Neuronal stem cell (in vitro differentiated cells): Measurements from ENCODE around the gene CCDC157.

Source experiments
- DNase-seq: peaks from one replicate; pipeline ENCODE4 v3.0.0-alpha.2; 2013; ENCODE audit warnings: low spot score
- H2AFZ ChIP-seq: one replicate; pipeline ENCODE4 v1.6.1; 2013; ENCODE audit warnings: mild to moderate bottlenecking, low read length, inconsistent platforms
- H2AK5ac ChIP-seq: 2 replicates; pipeline ENCODE4 v1.6.1; 2013; ENCODE audit warnings: low read depth, mild to moderate bottlenecking, inconsistent platforms, low read length, moderate library complexity, mixed read lengths
- H2BK120ac ChIP-seq: 2 replicates; pipeline ENCODE4 v1.6.1; 2013; ENCODE audit warnings: low read depth, mild to moderate bottlenecking, inconsistent platforms, low read length, moderate library complexity, mixed read lengths
- H2BK12ac ChIP-seq: one replicate; pipeline ENCODE4 v1.6.1; 2013; ENCODE audit warnings: low read length, inconsistent platforms
- H2BK15ac ChIP-seq: 2 replicates; pipeline ENCODE4 v1.6.1; 2013; ENCODE audit warnings: mild to moderate bottlenecking, low read length, inconsistent platforms, mixed read lengths
- H2BK5ac ChIP-seq: one replicate; pipeline ENCODE4 v1.6.1; 2013; ENCODE audit warnings: inconsistent platforms, mild to moderate bottlenecking, low read length, moderate library complexity
- H3K14ac ChIP-seq: one replicate; pipeline ENCODE4 v1.6.1; 2013; ENCODE audit warnings: low read length, inconsistent platforms
- H3K18ac ChIP-seq: 2 replicates; pipeline ENCODE4 v1.6.1; 2013; ENCODE audit warnings: low read length, inconsistent platforms
- H3K23ac ChIP-seq: 2 replicates; pipeline ENCODE4 v1.6.1; 2013; ENCODE audit warnings: low read depth, mild to moderate bottlenecking, mixed read lengths, low read length, inconsistent platforms; ENCODE audit not compliant: poor library complexity
- H3K27ac ChIP-seq: replicated peaks from 3 replicates; pipeline ENCODE4 v1.5.1; 2013; ENCODE audit warnings: low read length, inconsistent platforms
- H3K27me3 ChIP-seq, 3 experiments: 2 replicates each; pipeline ENCODE4 v1.6.1; 2013; ENCODE audit warnings: low read length in 3 of 3, mild to moderate bottlenecking in 2 of 3, inconsistent platforms in 1 of 3, low read depth in 1 of 3, mixed read lengths in 1 of 3, moderate library complexity in 1 of 3; ENCODE audit not compliant: control insufficient read depth in 3 of 3, insufficient read depth in 3 of 3
- H3K36me3 ChIP-seq, 2 donors: replicated peaks in 1 of 2; 2 replicates each; pipeline ENCODE4 v1.6.1; 2013; ENCODE audit warnings: low read length in 2 of 2; ENCODE audit not compliant: control insufficient read depth in 2 of 2, insufficient read depth in 2 of 2
- H3K4ac ChIP-seq: 2 replicates; pipeline ENCODE4 v1.6.1; 2013; ENCODE audit warnings: inconsistent platforms, mild to moderate bottlenecking, low read length, moderate library complexity
- H3K4me1 ChIP-seq, 2 donors: 1 replicate in 1 of 2; 2 replicates in 1 of 2; pipeline ENCODE4 v1.6.1; 2013; ENCODE audit warnings: low read length in 2 of 2, low read depth in 1 of 2; ENCODE audit not compliant: control insufficient read depth in 2 of 2, insufficient read depth in 1 of 2
- H3K4me2 ChIP-seq: one replicate; pipeline ENCODE4 v1.6.1; 2013; ENCODE audit warnings: mild to moderate bottlenecking, low read length, inconsistent platforms; ENCODE audit not compliant: insufficient read depth, poor library complexity, severe bottlenecking
- H3K4me3 ChIP-seq, 2 donors: 2 replicates each; pipeline ENCODE4 v1.5.1; 2013; ENCODE audit warnings: low read length in 2 of 2, mild to moderate bottlenecking in 2 of 2, inconsistent platforms in 1 of 2, moderate library complexity in 1 of 2
- H3K79me1 ChIP-seq: one replicate; pipeline ENCODE4 v1.6.1; 2013; ENCODE audit warnings: low read depth, mild to moderate bottlenecking, inconsistent platforms, low read length, moderate library complexity
- H3K9ac ChIP-seq: one replicate; pipeline ENCODE4 v1.6.1; 2013; ENCODE audit warnings: mild to moderate bottlenecking, low read depth, low read length, inconsistent platforms; ENCODE audit not compliant: poor library complexity
- H3K9me3 ChIP-seq, 2 donors: replicated peaks in 1 of 2; 2 replicates each; pipeline versions ENCODE3 to v1.6.1; 2013; ENCODE audit warnings: low read length in 2 of 2, mild to moderate bottlenecking in 2 of 2, inconsistent platforms in 1 of 2, low read depth in 1 of 2, mixed read lengths in 1 of 2, moderate library complexity in 1 of 2; ENCODE audit not compliant: control insufficient read depth in 2 of 2, insufficient read depth in 1 of 2
- H4K8ac ChIP-seq: one replicate; pipeline ENCODE4 v1.6.1; 2013; ENCODE audit warnings: low read depth, mild to moderate bottlenecking, inconsistent platforms, low read length, moderate library complexity
- H4K91ac ChIP-seq: one replicate; pipeline ENCODE4 v1.6.1; 2013; ENCODE audit warnings: low read length, low read depth, mild to moderate bottlenecking, inconsistent platforms; ENCODE audit not compliant: poor library complexity
- WGBS, 2 donors: extraction: QIAGEN DNeasy Blood & Tissue Kit; methylation state at CpG; one replicate each; pipeline ENCODE4 v1.1.7; 2013; ENCODE audit warnings: missing lambda C conversion rate in 2 of 2, mixed read lengths in 1 of 2; ENCODE audit not compliant: insufficient read length in 2 of 2, insufficient replicate concordance in 1 of 2; ENCODE audit errors: extremely low coverage in 2 of 2; 5-methylcytosine and 5-hydroxymethylcytosine counted together

CCDC157 gene

DNA sequence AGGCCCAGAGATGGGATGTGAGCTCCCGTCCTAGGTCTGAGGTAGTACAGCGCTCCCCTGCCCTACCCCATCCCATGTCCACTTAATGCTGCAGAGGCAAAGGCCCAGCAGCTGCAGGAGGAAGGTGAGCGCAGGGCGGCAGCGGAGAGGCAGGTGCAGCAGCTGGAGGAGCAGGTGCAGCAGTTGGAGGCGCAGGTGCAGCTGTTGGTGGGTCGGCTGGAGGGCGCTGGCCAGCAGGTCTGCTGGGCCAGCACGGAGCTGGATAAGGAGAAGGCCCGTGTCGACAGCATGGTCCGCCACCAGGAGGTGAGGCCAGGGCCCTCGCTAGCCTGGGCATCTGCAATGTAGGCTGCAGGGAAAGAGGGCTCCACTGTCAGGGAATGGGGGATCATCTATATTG is 15.2 kb downstream of the CCDC157 start:
- Histone ChIP-seq H4K91ac (peak overlapping the region; percentile 14), H3K4me3 (no peak overlapping the region), H2AFZ (no peak overlapping the region), H3K79me1 (peaks cover 2% of the 10 kb centered on the region), H3K18ac (peak overlapping the region; percentile 23), H3K27ac (no peak overlapping the region), H2BK5ac (no peak overlapping the region), H3K14ac (peak overlapping the region; percentile 77), H2BK15ac (no peak overlapping the region), H4K8ac (no peak overlapping the region), H3K27me3 (no peaks in the 10 kb centered on the region), H3K4ac (no peak overlapping the region), H2BK120ac (no peak overlapping the region), H3K4me2 (no peak overlapping the region), H3K9me3 (no peaks in the 10 kb centered on the region), H3K23ac (peak overlapping the region; percentile 38), H3K9ac (no peak overlapping the region), H2AK5ac (no peak overlapping the region), H3K4me1 (peaks cover 2 to 6% of the 10 kb centered on the region in 2 donors), H3K36me3 (peaks cover 8 to 9% of the 10 kb centered on the region in 2 donors), H2BK12ac (peak overlapping the region; percentile 23)
- no peak for DNase-seq
- no CpG with 5 or more reads among the region's 13 CpGs for WGBS, 2 donors

DNA sequence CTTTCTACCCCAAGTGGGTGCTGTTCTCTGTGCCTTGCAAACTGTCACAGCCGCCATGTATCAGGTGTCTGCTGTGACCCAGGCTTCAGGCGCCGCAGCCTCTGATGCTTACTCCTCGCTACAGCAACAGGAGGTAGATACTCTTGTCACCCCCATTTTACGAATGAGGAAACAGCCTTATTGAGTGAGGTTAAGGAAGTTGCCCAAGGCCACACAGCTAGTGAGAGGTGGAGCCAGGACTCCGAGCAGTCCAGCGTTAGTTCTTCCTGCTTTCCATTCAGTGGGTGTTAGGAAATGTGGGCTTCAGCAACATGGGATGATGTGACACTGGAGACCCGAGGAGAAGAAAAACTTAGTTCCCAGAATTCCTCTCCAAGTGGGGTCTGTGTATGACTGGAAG is 16.1 kb downstream of the CCDC157 start:
- Histone ChIP-seq H3K9me3 (no peaks in the 10 kb centered on the region), H2BK120ac (no peak overlapping the region), H3K18ac (no peak overlapping the region), H3K36me3 (peaks cover 12 to 17% of the 10 kb centered on the region in 2 donors), H3K79me1 (peaks cover 2% of the 10 kb centered on the region), H3K4me1 (peaks cover 2 to 6% of the 10 kb centered on the region in 2 donors), H3K9ac (no peak overlapping the region), H3K4me2 (no peak overlapping the region), H2BK15ac (no peak overlapping the region), H3K27me3 (no peaks in the 10 kb centered on the region), H4K91ac (no peak overlapping the region), H2AFZ (no peak overlapping the region), H3K14ac (no peak overlapping the region), H3K4me3 (no peak overlapping the region), H3K27ac (no peak overlapping the region), H2AK5ac (no peak overlapping the region), H2BK12ac (no peak overlapping the region), H2BK5ac (no peak overlapping the region), H4K8ac (no peak overlapping the region), H3K4ac (no peak overlapping the region), H3K23ac (peak overlapping the region; percentile 6)
- DNase-seq = no peak
- no CpG with 5 or more reads among the region's 8 CpGs for whole genome bisulfite sequencing, 2 donors

DNA sequence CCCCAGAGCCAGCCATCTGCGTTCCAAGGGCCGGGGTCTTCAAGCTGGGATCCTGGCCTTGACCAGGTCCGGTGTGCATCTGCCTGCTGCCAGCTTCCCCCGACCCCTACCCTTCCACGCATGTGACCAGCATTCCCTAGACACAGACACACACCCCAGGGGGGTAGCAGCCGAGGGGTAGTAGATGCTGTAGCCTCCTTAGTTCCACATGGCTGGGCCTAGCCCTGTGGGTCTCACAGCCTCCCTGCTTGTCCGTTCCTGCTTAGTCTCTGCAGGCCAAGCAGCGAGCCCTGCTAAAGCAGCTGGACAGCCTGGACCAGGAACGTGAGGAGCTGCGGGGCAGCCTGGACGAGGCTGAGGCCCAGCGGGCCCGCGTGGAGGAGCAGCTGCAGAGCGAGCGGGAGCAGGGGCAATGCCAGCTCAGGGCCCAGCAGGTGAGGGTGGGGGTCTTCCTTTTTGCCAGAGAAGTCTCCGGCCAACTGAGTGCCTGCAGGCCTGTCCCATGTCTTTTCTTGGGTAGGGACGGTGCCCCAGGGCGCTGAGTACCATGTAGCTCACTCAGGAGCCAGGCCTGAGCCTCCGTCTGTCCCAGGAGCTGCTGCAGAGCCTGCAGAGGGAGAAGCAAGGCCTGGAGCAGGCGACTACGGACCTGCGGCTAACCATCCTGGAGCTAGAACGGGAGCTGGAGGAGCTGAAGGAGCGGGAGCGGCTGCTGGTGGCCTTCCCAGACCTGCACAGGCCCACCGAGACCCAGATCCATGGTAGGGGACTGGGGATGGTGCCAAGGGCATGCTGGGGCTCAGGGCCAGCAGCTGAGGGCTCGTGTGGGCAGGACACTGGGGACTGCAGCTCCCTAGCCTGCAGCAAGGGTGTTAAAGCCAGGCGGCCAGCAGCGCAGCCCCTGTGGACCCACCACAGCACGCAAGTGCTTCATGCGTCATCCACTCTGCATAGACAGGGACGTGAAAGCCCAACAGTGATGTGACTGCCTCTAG is 16.8 kb downstream of the CCDC157 start:
- H2AFZ ChIP-seq = no peak overlapping the region
- no peak overlapping the region for H2BK5ac ChIP-seq
- peaks cover 2% of the 10 kb centered on the region for H3K79me1 ChIP-seq
- no peak overlapping the region for H3K4me3 ChIP-seq
- H3K4me2 ChIP-seq = no peak overlapping the region
- H2BK120ac ChIP-seq = no peak overlapping the region
- peaks cover 12 to 19% of the 10 kb centered on the region in 2 donors for H3K36me3 ChIP-seq
- H3K18ac ChIP-seq = peak overlapping the region; percentile 52
- peak overlapping the region; percentile 26 for H3K4ac ChIP-seq
- H2AK5ac ChIP-seq = peak overlapping the region; percentile 32
- H3K14ac ChIP-seq = no peak overlapping the region
- no peak overlapping the region for H3K27ac ChIP-seq
- WGBS, 2 donors = no CpG with 5 or more reads among the region's 33 CpGs
- H2BK15ac ChIP-seq = no peak overlapping the region
- H3K9me3 ChIP-seq = no peaks in the 10 kb centered on the region
- H4K8ac ChIP-seq = no peak overlapping the region
- H3K9ac ChIP-seq = peak overlapping the region; percentile 78
- peak overlapping the region; percentile 75 for H3K23ac ChIP-seq
- DNase-seq = no peak
- no peak overlapping the region for H4K91ac ChIP-seq
- no peaks in the 10 kb centered on the region for H3K27me3 ChIP-seq
- peaks cover 2 to 6% of the 10 kb centered on the region in 2 donors for H3K4me1 ChIP-seq
- H2BK12ac ChIP-seq = no peak overlapping the region

DNA sequence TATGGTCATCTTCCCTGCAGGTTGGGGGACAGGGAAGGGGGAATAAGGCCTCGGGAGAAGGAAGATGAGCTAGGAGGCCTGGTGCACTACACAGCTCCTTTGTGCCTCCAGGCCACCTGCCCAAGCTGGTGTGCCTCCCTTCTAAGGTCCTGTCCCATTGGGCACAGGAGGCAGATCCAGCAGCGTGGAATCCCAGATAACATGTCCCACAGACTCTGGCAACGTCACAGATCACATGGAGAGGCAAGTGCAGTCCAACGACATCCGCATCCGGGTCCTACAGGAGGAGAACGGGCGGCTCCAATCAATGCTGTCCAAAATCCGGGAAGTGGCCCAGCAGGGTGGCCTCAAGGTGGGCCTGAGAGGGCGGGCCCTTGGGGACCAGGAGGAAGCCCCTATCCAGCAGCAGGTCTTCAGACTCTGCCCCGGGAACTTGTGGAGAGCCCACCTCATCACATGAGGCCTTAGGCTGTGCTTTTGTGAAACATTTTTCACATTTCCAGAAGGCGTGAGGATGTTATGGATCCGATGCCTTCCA is 18.6 kb downstream of the CCDC157 start:
- WGBS, 2 donors = no CpG with 5 or more reads among the region's 13 CpGs
- Histone ChIP-seq H3K4ac (no peak overlapping the region), H3K9me3 (no peaks in the 10 kb centered on the region), H3K79me1 (no peaks in the 10 kb centered on the region), H3K27me3 (no peaks in the 10 kb centered on the region), H2BK120ac (no peak overlapping the region), H4K8ac (no peak overlapping the region), H4K91ac (no peak overlapping the region), H3K18ac (no peak overlapping the region), H3K27ac (no peak overlapping the region), H2BK5ac (no peak overlapping the region), H3K23ac (no peak overlapping the region), H2BK12ac (no peak overlapping the region), H2AK5ac (no peak overlapping the region), H3K14ac (no peak overlapping the region), H2BK15ac (no peak overlapping the region), H2AFZ (no peak overlapping the region), H3K4me2 (no peak overlapping the region), H3K4me3 (no peak overlapping the region), H3K4me1 (peaks cover 2 to 6% of the 10 kb centered on the region in 2 donors), H3K36me3 (peaks cover 16 to 35% of the 10 kb centered on the region in 2 donors), H3K9ac (no peak overlapping the region)
- DNase-seq = no peak
